GM18526 (cell line): ENCODE data around the gene AADACL4.

Source experiments
- POLR2A ChIP-seq: IDR thresholded peaks from 3 replicates; pipeline ENCODE4 v1.6.1; 2011; ENCODE audit not compliant: insufficient read length; ENCODE audit errors: extremely low read depth

The AADACL4 gene

DNA sequence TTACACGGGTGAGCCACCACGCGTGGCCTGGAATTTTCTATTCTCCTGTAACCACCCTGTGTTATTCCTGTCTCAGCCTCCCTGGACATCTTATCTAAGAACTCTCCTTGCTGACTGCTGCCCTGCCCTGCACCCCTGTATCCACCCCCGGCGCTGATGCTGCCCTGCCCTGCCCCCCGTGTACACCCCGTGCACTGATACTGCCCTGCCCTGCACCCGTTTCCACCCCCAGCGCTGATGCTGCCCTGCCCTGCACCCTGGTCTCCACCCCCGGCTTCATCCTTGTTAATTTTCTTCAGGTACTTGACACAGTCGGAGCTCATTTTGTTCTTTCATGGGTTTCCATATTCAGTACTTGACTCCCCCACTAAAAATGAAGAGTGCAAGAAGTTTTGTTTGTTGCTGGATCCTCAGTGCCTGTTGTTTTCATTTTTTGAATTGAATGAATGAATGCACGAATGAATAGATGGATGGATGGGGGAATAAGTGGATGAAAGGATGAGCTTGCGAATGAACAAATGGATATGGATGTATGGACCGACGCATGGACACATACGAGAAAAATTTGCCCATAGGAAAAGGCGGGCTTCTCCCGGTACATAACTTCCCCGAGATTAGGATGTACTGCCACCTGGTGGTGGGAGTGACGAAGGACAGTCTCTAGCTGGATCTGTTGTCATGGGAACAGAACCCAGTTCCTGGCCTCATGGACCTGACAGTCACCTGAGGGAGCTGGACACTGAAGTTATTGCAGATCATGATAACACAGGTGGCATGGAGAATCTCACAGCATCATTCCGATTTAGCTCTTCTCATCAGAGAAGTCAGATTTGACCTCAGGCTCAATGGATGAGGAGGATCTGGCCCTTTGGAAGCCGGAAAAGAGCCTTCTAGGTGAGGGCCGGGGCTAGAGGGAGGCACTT is 14.9 kb downstream of the AADACL4 start:
- TF ChIP-seq POLR2A = no peak

DNA sequence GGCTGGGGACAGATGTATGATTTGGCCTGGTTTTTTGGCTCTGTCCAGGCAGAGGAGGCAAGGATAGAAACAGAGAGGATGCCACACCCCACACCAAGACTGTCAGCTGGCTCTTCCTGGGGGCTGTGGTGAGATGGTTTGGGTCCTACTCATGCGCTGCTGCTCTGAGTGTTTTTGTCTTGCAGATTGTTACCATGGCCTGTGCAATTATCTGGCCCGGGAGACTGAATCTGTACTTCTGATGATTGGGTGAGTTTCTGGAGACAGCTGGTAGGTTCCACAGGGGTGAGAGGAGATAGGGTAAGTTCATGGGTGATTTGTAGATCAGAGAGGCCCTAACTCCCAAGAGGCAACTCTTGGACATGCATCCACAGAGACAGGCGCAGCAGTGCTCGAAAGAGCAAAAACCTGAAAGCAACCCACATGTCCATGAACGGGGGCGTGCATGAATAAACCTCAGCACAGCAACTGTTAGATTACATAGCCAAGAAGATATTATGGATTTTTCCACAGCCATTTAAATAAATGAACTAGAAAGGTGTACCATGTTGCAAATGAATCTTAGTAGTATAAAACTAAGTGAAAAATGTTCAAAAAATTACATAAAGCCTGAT is 17.8 kb downstream of the AADACL4 start:
- no peak for TF ChIP-seq POLR2A

DNA sequence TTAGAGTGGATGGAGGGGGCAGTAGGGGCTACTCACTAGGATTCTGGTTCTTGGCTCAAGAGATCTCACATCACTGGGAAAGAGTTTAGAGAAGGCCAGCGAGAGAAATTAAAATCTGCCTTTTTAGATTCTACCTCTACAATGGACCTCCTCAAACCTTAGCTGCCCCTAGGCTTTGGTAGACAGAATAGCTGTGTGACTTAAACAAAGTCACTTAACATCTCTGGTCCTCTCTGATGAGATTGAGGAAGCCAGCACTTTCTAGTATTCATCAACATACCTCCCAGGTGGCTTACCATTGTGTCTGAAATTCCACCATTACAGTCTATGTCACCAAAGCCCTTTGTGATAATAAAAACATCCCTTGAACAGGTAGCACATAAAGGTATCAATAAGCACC is 18.7 kb downstream of the AADACL4 start:
- no peak for TF ChIP-seq POLR2A

DNA sequence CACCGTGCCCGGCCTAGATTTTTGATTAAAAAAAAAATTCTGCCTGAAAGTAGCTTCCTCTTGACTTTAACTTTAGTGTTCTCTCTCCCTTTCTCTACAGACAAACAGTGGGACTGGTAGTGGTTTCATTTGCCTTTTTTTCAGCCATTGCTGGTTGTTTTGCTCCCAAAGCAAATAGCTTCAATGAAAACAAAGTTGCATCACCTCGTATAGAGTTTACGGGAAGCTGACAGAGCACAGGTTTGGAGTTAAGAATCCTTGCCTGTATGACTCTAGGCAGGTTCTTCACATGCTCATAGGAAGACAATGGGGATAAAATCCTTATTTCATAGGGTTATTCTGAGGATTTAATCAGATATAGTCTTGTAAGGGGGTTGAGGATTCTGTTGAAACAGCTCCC is 21.6 kb downstream of the AADACL4 start:
- no peak for TF ChIP-seq POLR2A

DNA sequence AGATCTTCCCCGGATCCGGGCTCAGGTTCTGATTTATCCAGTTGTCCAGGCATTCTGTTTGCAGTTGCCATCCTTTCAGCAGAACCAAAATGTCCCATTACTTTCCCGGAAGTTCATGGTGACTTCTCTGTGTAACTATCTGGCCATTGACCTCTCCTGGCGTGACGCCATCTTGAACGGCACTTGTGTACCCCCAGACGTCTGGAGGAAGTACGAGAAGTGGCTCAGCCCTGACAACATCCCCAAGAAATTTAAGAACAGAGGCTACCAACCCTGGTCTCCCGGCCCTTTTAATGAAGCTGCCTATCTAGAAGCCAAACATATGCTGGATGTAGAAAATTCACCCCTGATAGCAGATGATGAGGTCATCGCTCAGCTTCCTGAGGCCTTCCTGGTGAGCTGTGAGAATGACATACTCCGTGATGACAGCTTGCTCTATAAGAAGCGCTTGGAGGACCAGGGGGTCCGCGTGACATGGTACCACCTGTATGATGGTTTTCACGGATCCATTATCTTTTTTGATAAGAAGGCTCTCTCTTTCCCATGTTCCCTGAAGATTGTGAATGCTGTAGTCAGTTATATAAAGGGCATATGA is 22.4 kb downstream of the AADACL4 start:
- no peak for TF ChIP-seq POLR2A

DNA sequence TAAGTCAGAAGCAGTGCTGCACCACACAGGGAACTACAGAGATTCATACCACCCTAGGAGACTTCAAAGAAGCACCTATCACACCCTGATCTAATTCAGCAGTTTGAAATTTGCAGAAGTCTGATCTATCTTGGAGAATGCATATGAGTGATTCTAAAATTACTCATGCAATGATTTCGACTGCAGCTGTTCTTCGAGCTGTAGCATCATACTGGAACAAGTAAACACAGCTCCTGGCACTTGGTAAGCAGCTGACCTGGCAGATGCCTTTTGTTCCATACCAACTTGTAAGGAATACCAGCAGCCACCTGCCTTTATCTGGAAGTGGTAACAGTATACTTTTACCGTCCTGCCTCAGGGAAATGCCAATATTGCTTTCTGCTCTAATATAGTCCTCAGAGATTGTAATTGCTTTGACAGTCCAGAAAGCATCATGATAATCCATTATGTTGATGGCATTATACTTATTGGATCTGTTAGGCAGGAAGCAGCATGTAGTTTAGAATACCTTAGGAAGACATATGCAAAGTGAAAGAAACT is 25.7 kb downstream of the AADACL4 start:
- TF ChIP-seq POLR2A = no peak

DNA sequence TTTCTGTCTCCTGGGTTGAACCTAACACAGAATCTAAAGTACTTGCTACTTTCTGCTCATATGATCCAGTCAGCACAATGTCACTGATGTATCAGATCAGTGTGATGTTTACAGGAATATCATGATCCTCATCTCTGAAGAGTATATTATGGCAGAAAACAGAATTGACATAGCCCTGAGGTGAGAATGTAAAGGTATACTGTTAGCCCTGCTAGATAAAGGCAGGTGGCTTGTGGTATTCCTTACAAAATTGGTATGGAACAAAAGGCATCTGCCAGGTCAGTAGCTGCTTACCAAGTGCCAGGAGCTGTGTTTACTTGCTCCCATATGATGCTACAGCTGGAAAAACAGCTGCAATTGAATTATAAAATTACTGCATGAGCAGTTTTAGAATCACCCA is 30.5 kb downstream of the AADACL4 start:
- no peak for TF ChIP-seq POLR2A

DNA sequence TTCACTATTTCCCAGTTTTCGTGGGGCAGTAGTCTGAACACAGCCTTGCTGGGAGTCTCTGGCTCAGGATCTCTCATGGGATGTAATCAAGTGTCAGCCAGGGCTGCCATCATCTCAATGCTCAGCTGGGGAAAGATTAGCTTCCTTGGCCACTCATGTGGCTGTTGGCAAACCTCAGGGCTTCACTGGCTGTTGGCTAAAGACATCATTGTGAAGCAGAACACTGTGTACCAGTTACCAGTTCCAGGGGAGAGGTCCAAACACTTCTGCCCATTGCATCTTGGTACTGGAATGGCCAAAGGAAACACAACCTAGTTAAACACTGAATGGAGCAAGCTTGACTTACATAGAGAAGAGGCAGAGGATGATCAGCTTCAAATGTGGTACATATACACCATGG is 33.7 kb downstream of the AADACL4 start:
- no peak for TF ChIP-seq POLR2A

DNA sequence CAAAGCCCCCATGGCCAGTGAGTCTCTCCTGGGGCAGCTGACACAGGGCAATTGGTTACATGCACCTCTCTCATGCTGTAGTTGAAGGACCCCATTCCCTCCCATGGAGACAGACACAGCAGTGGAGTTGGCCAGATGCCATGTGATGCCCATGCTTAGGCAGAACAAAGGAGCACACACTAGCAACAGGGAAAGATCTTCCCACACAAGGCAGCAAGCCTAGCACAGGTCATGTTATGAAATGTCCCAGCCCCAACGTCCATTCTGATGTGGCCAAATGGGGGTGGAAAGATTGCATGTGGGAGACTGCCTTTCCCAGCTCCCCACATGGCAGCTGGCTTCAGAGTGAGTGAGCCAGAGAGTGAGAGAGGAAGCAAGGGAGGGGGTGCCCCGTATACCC is 34.5 kb downstream of the AADACL4 start:
- no peak for TF ChIP-seq POLR2A

DNA sequence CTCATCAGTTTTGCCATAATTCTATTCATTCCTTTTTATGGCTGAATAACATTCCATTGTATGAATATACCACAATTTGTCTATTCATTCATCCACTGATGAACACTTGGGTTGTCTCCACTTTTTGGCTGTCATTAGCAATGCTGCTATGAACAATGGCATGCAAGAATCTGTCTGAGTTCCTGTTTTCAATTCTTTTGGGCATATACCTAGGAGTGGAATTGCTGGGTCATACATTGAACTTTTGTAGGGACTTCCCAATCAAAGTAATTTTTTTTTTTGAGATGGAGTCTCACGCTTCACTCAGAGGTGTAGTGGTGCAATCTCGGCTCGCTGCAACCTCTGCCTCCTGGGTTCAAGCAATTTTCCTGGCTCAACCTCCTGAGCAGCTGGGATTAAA is 34.9 kb downstream of the AADACL4 start:
- no peak for TF ChIP-seq POLR2A

DNA sequence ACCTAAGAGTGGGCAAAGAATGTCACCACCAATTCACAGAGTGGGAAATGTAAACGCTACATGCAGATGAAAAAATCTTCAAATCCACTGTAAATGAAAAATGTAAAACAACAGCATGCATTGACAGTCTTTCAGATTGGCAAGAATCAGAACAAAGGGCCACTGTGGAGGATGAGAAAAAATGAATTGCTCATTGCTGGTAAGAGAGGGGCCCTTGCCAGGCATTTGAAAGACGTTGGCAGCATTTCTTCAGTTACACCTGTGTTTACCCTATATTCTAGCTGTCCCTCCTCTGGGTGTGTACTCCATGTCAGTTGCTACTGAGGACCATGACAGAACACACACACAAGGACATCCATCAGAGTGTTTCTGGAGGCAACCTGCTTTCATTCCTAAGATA is 46.3 kb downstream of the AADACL4 start:
- TF ChIP-seq POLR2A = no peak

DNA sequence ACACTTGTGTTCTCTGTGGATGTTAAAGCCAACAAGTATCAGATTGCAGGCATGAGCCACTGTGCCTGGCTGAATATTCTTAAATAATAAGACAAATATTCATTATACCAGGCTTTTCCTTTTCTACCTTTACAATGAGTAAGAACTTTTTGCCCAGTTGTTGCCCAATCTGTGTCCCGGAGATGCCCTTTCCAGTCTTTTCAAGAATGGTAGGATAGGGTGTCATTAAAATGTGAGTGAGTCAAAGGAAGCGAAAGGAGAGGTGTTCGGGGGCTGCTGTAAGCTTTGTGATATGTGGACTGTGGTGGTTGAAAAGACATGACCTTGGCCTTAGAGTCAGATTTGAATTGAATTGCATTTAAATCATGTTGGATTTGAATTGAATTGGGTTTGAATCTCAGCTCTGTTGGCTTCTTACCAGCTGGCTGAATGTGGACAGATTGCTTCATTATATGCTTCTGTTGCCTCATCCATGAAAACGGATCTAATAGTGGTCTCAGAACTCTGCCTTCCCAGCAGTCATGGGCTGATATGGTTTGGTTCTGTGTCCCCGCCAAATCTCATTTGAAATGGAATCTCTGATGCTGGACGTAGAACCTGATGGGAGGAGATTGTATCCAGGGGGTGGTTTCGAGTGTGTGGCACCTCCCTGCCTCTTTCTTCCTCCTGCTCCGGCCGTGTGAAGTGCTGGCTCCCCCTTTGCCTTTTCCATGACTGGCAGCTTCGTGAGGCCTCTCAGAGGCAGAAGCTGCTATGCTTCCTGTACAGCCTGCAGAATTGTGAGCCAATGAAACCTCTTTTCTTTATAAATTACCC is 49.3 kb downstream of the AADACL4 start:
- no peak for TF ChIP-seq POLR2A

DNA sequence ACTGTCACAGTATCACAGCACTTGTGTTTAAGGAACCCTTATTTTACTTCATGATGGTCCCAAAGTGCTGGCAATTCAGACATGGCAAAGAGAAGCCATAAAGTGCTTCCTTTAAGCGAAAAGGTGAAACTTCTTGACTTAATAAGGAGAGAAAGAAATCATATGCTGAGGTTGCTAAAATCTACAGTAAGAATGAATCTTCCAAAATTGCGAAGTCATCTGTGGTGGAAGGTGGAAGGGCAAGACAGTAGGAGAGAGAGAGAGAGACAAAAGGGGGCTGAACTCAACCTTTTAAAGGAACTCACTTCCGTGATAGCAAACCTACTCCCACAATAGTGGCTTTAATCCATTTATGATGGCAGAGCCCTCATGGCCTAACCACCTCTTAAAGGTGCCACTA is 52.8 kb downstream of the AADACL4 start:
- TF ChIP-seq POLR2A = no peak

DNA sequence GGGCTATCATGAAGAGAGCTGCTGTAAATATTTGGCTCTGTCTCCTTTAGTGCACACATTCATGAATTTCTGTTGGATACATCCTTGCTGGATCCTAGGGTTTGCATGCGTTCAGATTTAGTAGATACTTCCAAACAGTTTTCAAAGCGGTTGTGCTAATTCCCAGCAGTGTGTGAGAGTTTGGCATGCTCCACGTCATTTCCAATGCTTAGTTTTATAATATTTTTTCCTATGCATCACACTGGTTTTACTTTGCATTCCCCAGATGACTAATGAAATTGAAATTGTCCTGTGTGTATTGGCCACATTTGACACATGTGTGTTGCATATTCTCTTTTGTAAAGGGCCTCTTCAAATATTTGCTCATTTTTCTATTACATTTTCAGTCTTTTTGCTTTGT is 53.5 kb downstream of the AADACL4 start:
- TF ChIP-seq POLR2A = no peak

DNA sequence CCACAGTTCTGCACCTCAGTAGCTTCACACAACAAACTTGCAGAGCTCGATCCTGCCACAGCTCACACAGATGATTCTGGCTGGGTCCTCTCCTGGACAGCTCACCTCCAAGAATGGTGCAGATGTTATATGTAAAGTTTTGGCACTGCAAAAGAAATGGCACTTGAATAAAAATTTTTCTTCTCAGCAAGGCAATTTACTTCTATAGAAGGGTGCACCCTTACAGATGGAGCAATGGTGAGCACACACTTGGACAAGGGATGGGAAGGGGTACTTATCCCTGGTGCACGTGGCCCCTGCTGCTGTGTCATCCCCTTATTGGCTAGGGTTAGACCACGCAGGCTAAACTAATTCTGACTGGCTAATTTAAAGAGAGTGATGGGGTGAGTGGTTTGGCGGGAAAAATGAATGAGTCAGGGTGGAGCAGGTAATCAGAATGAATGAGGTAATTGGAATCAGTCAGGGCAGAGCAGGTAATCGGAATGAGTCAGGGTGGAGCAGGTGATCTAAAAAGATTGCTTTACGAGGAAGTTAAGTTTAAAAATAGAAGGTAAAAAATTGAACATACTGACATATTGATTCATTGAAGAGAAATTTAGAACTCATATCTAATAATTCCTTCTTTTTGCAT is 60.1 kb downstream of the AADACL4 start:
- TF ChIP-seq POLR2A = no peak
